GM21447 (cell line): ENCODE results near the gene SPATA9.
"Not testable (repeated sequence)": the region's sequence is repeated elsewhere in the genome, so short reads cannot be mapped to it uniquely, and the experiment has no call there.

Source experiments
- ATAC-seq: cut with Tn5 transposase; IDR thresholded peaks from one replicate; pipeline ENCODE4 v1.9.1; 2021; ENCODE audit not compliant: unreplicated experiment

SPATA9 gene

GRCh38 chr5:95647886-95648860 lies 34.6 kb downstream of the SPATA9 start:
- no peak for ATAC-seq

- ATAC-seq, result peak; percentile 92
Observed at GRCh38 chr5:95646569-95647431, 36.0 kb downstream of the SPATA9 start, which contains the start of gene RFESD. Gene RFESD (plus strand): TSS chr5:95646777. CDS start chr5:95652272, 5,495 bp downstream.

- not testable (repeated sequence) for ATAC-seq
Observed at GRCh38 chr5:95646226-95646568, 36.6 kb downstream of the SPATA9 start.

GRCh38 chr5:95644351-95645042 lies 38.3 kb downstream of the SPATA9 start:
- ATAC-seq, result peak; percentile 42

DNA sequence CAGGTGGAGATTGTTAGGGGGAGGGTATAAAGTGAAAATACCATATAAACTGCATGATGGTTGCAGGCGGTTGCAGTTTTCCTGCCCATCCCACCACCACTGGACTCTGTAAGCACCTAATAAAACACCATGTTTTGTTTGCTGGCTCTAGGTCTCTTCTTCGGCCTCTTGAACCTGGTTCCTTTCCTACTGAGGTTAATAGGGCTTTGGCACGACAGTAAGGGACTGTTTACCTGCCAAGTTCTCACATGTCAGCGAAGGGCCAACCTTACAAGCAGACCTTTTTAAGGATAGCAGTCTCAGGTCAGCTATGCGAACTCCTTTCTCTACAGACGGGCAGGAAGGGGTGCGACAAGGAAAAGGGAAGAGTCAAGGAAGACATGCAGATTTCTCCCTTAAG lies 39.6 kb downstream of the SPATA9 start:
- ATAC-seq, result no peak

DNA sequence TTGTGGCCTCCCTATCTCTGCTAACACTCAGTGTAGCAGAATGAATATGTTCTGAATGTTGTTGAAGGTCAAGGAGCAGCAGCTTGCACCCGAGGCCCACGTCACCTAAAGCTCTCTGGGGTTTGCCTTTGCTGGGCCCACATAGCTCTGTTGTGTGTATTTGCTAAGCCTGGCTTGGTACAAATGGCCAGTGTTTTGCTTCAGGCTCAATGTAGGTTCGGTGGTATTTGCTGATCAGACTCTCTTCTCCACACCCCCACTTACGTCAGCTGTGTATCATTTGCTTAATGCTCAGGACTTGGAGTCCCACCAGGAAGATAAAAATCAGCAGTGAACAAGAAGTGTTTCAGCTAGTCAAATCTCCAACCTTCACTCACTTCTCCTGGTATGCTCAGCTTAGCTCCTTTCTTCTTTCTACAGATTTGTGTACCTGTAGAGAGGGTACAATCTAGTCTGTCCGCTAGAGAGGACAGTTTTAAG lies 41.0 kb downstream of the SPATA9 start:
- ATAC-seq, result no peak

GRCh38 chr5:95638632-95639031 lies 44.2 kb downstream of the SPATA9 start:
- ATAC-seq, result no peak

DNA sequence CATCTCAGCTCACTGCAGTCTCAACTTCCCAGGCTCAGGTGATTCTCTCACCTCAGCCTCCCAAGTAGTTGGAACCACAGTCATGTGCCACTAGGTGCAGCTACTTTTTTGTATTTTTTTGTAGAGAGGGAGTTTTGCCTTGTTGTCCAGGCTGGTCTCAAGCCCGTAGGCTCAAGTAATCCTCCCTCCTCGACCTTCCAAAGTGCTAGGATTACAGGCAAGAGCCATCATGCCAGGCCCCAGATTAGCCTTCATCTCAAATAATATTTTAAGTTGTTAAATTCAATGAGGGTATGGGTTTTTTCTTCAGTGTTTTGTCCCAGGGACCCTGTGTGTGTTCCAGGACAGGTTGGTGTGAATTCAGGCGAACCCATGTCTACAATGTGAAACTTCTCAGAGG lies 48.7 kb downstream of the SPATA9 start:
- ATAC-seq, result no peak

DNA sequence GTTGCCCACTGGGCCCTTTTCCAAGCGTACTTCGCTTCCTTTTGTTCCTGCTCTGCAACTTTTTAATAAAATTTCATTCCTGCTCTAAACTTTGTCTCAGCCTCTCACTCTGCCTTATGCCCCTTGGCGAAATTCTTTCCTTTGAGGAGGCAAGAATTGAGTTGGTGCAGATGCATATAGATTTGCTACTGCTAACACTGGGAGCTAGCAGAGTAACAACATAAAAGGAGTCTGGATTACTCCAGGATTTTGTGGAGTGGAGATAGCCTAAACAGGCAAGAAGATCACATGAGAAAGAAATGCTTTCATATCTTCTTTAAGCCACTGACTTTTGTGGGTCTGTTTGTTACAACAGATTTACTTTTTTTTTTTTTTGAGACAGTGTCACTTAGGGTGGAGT lies 49.1 kb downstream of the SPATA9 start:
- ATAC-seq, result no peak

- ATAC-seq, result not testable (repeated sequence)
Observed at GRCh38 chr5:95632942-95633341, 49.8 kb downstream of the SPATA9 start.

GRCh38 chr5:95631991-95632675 lies 50.7 kb downstream of the SPATA9 start:
- ATAC-seq, result peak; percentile 92

- ATAC-seq, result no peak
Observed at GRCh38 chr5:95631255-95631958, 51.4 kb downstream of the SPATA9 start.

- ATAC-seq, result no peak
Observed at GRCh38 chr5:95630394-95630917, 52.3 kb downstream of the SPATA9 start.

DNA sequence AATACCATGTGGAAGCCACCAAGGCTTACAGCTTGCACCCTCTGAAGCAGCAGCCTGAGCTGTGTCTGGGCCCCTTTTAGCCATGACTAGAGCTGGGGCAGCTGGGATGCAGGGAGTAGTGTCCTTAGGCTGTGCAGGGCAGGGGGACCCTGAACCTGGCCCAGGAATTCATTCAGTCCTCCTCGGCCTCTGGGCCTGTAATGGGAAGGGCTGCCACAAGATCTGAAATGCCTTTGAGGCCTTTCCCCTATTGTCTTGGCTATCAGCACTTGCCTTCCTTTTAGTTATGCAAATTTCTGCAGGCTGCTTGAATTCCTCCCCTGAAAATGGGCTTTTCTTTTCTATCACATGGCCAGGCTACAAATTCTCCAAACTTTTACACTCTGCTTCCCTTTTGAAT lies 53.9 kb downstream of the SPATA9 start:
- no peak for ATAC-seq

DNA sequence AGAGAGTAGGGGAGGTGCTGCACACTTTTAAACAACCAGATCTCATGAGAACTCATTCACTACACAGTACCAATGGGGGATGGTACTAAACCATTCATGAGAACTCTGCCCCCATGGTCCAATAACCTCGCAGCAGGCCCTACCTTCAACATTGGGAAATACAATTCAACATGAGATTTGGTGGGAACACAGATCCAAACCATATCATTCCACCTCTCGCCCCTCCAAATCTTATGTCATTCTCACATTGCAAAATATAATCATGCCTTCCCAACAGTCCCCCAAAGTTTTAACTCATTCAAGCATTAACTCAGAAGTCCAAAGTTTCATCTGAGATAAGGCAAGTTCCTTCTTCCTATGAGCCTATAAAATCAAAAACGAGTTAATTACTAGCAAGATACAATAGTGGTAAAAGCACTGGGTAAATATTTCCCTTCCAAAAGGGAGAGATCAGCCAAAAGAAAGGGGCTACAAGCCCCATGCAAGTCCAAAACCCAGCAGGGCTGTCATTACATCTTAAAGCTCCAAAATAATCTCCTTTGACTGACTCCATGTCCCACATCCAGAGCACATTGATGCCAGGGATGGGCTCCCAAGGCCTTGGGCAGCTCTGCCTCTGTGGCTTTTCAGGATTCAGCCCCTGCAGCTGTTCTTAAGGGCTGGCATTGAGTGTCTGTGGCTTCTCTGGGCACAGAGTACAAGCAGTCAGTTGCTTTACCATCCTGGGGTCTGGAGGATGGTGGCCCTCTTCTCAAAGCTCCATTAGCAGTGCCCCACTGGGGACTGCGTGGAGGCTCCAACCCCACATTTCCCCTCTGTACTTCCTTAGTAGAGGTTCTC lies 54.6 kb downstream of the SPATA9 start:
- no peak for ATAC-seq

DNA sequence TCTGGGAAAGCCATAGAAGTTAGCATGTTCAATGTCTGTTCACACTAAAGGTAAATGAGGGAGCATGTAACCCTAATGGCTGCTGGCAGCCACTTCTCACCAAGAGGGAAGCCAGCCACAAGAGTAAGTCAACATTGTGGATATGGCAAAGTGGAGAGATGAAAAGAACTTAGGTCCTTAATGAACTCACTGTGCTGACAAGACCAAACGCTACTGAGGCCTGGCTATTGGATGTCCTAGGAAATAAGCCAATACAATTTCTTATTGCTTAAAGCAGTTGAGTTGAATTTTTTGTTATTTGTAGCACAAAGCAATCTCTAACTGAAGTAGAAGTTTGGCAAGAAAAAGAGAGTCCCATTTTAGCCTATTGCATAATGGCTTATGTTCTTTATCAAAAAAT lies 56.1 kb downstream of the SPATA9 start:
- ATAC-seq, result no peak

- ATAC-seq, result no peak
Observed at GRCh38 chr5:95624368-95624767, 58.4 kb downstream of the SPATA9 start.

GRCh38 chr5:95623706-95624105 lies 59.1 kb downstream of the SPATA9 start:
- no peak for ATAC-seq
